Measurements from ENCODE around the gene SH3PXD2A.

GRCh38 chr10:103564116-103564501, 291.3 kb downstream of the SH3PXD2A start:
- TF ChIP-seq, protein P1, sequence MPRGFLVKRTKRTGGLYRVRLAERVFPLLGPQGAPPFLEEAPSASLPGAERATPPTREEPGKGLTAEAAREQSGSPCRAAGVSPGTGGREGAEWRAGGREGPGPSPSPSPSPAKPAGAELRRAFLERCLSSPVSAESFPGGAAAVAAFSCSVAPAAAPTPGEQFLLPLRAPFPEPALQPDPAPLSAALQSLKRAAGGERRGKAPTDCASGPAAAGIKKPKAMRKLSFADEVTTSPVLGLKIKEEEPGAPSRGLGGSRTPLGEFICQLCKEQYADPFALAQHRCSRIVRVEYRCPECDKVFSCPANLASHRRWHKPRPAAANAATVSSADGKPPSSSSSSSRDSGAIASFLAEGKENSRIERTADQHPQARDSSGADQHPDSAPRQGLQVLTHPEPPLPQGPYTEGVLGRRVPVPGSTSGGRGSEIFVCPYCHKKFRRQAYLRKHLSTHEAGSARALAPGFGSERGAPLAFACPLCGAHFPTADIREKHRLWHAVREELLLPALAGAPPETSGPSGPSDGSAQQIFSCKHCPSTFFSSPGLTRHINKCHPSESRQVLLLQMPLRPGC (tag by site-specific recombination; IDR thresholded peaks at IDR 0.05), result no peak
- TF ChIP-seq ZNF335 (tag by site-specific recombination; conservative IDR thresholded peaks at IDR 0.05) (no peak), CTCF (tag by site-specific recombination; IDR thresholded peaks at IDR 0.05) (no peak), ZNF138 (tag by site-specific recombination; IDR thresholded peaks at IDR 0.05; ENCODE audit: borderline replicate concordance) (no peak), ZNF654 (tag by site-specific recombination; IDR thresholded peaks at IDR 0.05; ENCODE audit: low read depth) (no peak)
